ENCODE results near the gene USP9X. TPM values are rescaled to one million over a fixed set of nuclear protein-coding genes. Genes with fewer than 3 reads are reported as not detected.

USP9X gene
- total and polyA plus RNA-seq, 7 donors: 19.4 to 138 (median 87.4) TPM

GRCh38 chrX:41164449-41164848 is 79.2 kb downstream of the USP9X start:
- intact Hi-C loops (cut with DNase I): no loop called here
- Histone ChIP-seq H3K9me3 (no peaks in the 10 kb centered on the region), H3K27ac (peak overlapping the region; percentile 25), H3K27me3 (ENCODE audit: insufficient read depth in 3 of 3, low read length in 2 of 3) (no peaks in the 10 kb centered on the region), H3K4me1 (no peaks in the 10 kb centered on the region), H3K4me3 (no peak overlapping the region), H3K36me3 (ENCODE audit: insufficient read depth in 1 of 2, low read depth in 1 of 2) (peaks cover 0 to 75% of the 10 kb centered on the region in 2 donors)
- 30 to 49% (median 43%) methylated on average over 4 of the region's 4 CpGs for WGBS, 3 donors
- ATAC-seq: peak; percentile 53 to 83 (median 68)
- DNase-seq: no peak
- no peak for TF ChIP-seq CTCF (IDR thresholded peaks at IDR 0.05)

- DNase-seq: no peak
These were observed 82.6 kb downstream of the USP9X start for GRCh38 chrX:41167888-41168287.

GRCh38 chrX:41176263-41176662 is 91.0 kb downstream of the USP9X start:
- Histone ChIP-seq H3K9me3 (no peaks in the 10 kb centered on the region), H3K36me3 (ENCODE audit: insufficient read depth in 1 of 2, low read depth in 1 of 2) (peaks cover 0 to 48% of the 10 kb centered on the region in 2 donors), H3K4me3 (no peak overlapping the region), H3K27me3 (ENCODE audit: insufficient read depth in 3 of 3, low read length in 2 of 3) (no peaks in the 10 kb centered on the region), H3K27ac (no peak overlapping the region), H3K4me1 (no peaks in the 10 kb centered on the region)
- no peak for TF ChIP-seq CTCF (IDR thresholded peaks at IDR 0.05)
- no peak for ATAC-seq
- intact Hi-C loops (cut with DNase I): no loop called here
- no peak for DNase-seq

More at GRCh38 chrX:41167888-41168287, 82.6 kb downstream of the USP9X start:
- Histone ChIP-seq H3K27ac (no peak overlapping the region), H3K4me3 (no peak overlapping the region), H3K36me3 (ENCODE audit: insufficient read depth in 1 of 2, low read depth in 1 of 2) (peaks cover 0 to 88% of the 10 kb centered on the region in 2 donors), H3K9me3 (no peaks in the 10 kb centered on the region), H3K4me1 (no peaks in the 10 kb centered on the region), H3K27me3 (ENCODE audit: insufficient read depth in 3 of 3, low read length in 2 of 3) (no peaks in the 10 kb centered on the region)
- TF ChIP-seq CTCF (IDR thresholded peaks at IDR 0.05): no peak
- intact Hi-C loops (cut with DNase I): no loop called here
- ATAC-seq: no peak
- WGBS, 3 donors: 62 to 81% (median 64%) methylated on average over 4 of the region's 4 CpGs

GRCh38 chrX:41177297-41177696 is 92.1 kb downstream of the USP9X start:
- H3K36me3 ChIP-seq (ENCODE audit: insufficient read depth in 1 of 2, low read depth in 1 of 2): peaks cover 0 to 41% of the 10 kb centered on the region in 2 donors
- 88 to 97% (median 95%) methylated on average over 3 of the region's 3 CpGs for WGBS, 3 donors
- no peak overlapping the region for H3K4me3 ChIP-seq
- H3K27me3 ChIP-seq (ENCODE audit: insufficient read depth in 3 of 3, low read length in 2 of 3): no peaks in the 10 kb centered on the region
- no peak overlapping the region for H3K27ac ChIP-seq
- TF ChIP-seq CTCF (IDR thresholded peaks at IDR 0.05): no peak
- no peaks in the 10 kb centered on the region for H3K4me1 ChIP-seq
- no peaks in the 10 kb centered on the region for H3K9me3 ChIP-seq
- intact Hi-C loops (cut with DNase I): no loop called here
- DNase-seq (no peak), ATAC-seq (no peak)

- Histone ChIP-seq H3K4me3 (no peak overlapping the region), H3K36me3 (ENCODE audit: insufficient read depth in 1 of 2, low read depth in 1 of 2) (peaks cover 0 to 32% of the 10 kb centered on the region in 2 donors), H3K9me3 (no peaks in the 10 kb centered on the region), H3K27ac (no peak overlapping the region), H3K27me3 (ENCODE audit: insufficient read depth in 3 of 3, low read length in 2 of 3) (no peaks in the 10 kb centered on the region), H3K4me1 (no peaks in the 10 kb centered on the region)
- intact Hi-C loops (cut with DNase I): no loop called here
- no peak for TF ChIP-seq CTCF (IDR thresholded peaks at IDR 0.05)
- DNase-seq (no peak), ATAC-seq (no peak)
- WGBS, 3 donors: 47 to 67% (median 63%) methylated on average over 7 of the region's 7 CpGs
These were observed 93.0 kb downstream of the USP9X start for GRCh38 chrX:41178201-41178600.
